Subcutaneous abdominal adipose tissue (tissue), 5 donors: ENCODE measurements around the gene MORN1.
"Not testable (repeated sequence)": the region's sequence is repeated elsewhere in the genome, so short reads cannot be mapped to it uniquely, and the experiment has no call there.

ENCODE experiments used
- H3K27ac ChIP-seq: one replicate; pipeline ENCODE4 v1.7.0; 2013; ENCODE audit warnings: low read depth, mild to moderate bottlenecking, inconsistent platforms, low read length, moderate library complexity
- H3K27me3 ChIP-seq, 5 donors: one replicate each; pipeline ENCODE4 v1.7.0; 2013; ENCODE audit warnings: low read length in 5 of 5, inconsistent platforms in 1 of 5; ENCODE audit not compliant: control insufficient read depth in 5 of 5, insufficient read depth in 4 of 5
- H3K36me3 ChIP-seq, 5 donors: one replicate each; pipeline ENCODE4 v1.7.0; 2013; ENCODE audit warnings: low read length in 5 of 5; ENCODE audit not compliant: control insufficient read depth in 5 of 5, insufficient read depth in 5 of 5
- H3K4me1 ChIP-seq, 5 donors: one replicate each; pipeline ENCODE4 v1.7.0; 2013; ENCODE audit warnings: low read length in 5 of 5, mild to moderate bottlenecking in 3 of 5, moderate library complexity in 1 of 5; ENCODE audit not compliant: control insufficient read depth in 5 of 5, insufficient read depth in 5 of 5
- H3K4me3 ChIP-seq, 5 donors: one replicate each; pipeline ENCODE4 v1.7.0; 2013; ENCODE audit warnings: low read length in 5 of 5, low read depth in 1 of 5
- H3K9ac ChIP-seq, 5 donors: one replicate each; pipeline ENCODE4 v1.7.0; 2013; ENCODE audit warnings: low read length in 5 of 5, mild to moderate bottlenecking in 4 of 5, moderate library complexity in 3 of 5
- H3K9me3 ChIP-seq, 5 donors: one replicate each; pipeline ENCODE4 v1.7.0; 2013; ENCODE audit warnings: low read length in 5 of 5; ENCODE audit not compliant: control insufficient read depth in 5 of 5
- donor health status: healthy.
- donor health status: healthy.
- donor health status: healthy.
- donor health status: healthy.
- donor health status: healthy.

MORN1 gene

GRCh38 chr1:2331200-2331544, 60.2 kb downstream of the MORN1 start:
- peaks cover 2 to 24% (median 19%) of the 10 kb centered on the region in 5 donors for H3K4me1 ChIP-seq
- H3K9me3 ChIP-seq, result no peaks in the 10 kb centered on the region
- no peak overlapping the region for H3K4me3 ChIP-seq
- H3K36me3 ChIP-seq, result no peaks in the 10 kb centered on the region
- peak overlapping the region in 1 of 5 donors; percentile 52 for H3K9ac ChIP-seq
- H3K27me3 ChIP-seq, result no peaks in the 10 kb centered on the region
- no peak overlapping the region for H3K27ac ChIP-seq

DNA sequence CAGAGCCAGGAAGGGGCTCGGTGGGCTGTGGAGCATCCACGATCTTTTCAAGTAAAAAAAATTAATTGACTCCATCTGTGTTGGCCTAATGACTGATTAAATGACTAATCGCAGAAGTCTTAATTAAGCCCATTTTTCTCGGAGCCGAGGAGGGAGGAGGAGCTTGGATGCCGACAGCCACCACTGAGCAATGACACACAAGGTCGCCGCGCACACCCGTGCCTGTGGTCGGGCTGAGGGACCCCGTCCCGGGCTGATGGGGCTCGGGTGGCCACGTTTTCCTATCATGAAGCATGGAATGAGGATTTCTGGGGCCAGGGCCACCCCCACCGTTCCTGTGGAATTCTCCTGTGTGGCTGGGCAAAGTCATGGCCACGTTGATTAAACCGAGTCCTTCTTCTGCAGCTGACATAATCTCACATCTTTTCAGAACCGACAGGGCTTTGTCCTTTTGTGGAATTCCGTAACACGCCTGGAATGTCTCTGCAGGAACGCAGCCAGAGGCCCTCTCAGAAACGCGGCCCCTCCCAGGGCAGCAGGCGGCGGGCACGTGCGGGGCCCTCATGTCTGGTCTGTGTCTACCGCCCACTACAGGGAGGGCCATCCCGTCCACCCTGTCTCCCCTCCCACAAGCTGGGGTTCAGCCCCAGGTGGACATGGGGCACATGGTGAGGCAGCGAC, 60.7 kb downstream of the MORN1 start:
- Histone ChIP-seq H3K9me3 (no peaks in the 10 kb centered on the region), H3K4me1 (peaks cover 2 to 24% (median 19%) of the 10 kb centered on the region in 5 donors), H3K27me3 (no peaks in the 10 kb centered on the region), H3K27ac (no peak overlapping the region), H3K4me3 (peak overlapping the region in 1 of 5 donors; percentile 27), H3K36me3 (no peaks in the 10 kb centered on the region), H3K9ac (peak overlapping the region in 1 of 5 donors; percentile 52)

- Histone ChIP-seq H3K27ac (no peak overlapping the region), H3K9ac (no peak overlapping the region), H3K4me1 (peaks cover 2 to 24% (median 19%) of the 10 kb centered on the region in 5 donors)
Measured at GRCh38 chr1:2330035-2330434, 61.3 kb downstream of the MORN1 start.

GRCh38 chr1:2328676-2329455, 62.5 kb downstream of the MORN1 start:
- Histone ChIP-seq H3K27ac (no peak overlapping the region), H3K4me1 (peaks cover 2 to 24% (median 19%) of the 10 kb centered on the region in 5 donors), H3K9ac (no peak overlapping the region), H3K27me3 (no peaks in the 10 kb centered on the region), H3K9me3 (no peaks in the 10 kb centered on the region), H3K4me3 (no peak overlapping the region), H3K36me3 (no peaks in the 10 kb centered on the region)

More at GRCh38 chr1:2330035-2330434, 61.3 kb downstream of the MORN1 start:
- no peak overlapping the region for H3K4me3 ChIP-seq
- no peaks in the 10 kb centered on the region for H3K36me3 ChIP-seq
- no peaks in the 10 kb centered on the region for H3K9me3 ChIP-seq
- H3K27me3 ChIP-seq, result no peaks in the 10 kb centered on the region

DNA sequence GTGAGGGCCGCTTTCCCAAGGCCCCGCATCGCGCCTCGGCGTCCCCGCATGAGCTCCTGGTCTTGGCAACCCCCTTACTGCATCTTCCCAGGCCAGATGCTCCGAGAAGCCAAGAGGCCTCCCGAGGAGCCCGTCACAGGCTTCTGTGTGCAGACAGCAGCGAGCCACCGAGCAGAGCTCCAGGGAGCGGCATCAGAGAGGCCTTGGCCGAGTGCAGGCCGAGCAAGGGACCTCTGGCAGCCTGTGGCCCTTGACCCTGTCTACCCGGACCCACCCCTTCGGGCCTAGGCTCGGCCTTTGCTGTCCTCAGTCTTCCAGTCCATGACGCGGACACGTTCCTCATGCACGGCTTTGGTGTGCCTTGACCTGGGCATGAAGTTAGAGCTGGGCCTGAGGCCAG, 63.5 kb downstream of the MORN1 start:
- Histone ChIP-seq H3K9ac (no peak overlapping the region), H3K4me1 (peaks cover 2 to 32% (median 27%) of the 10 kb centered on the region in 5 donors), H3K27ac (no peak overlapping the region), H3K27me3 (no peaks in the 10 kb centered on the region), H3K4me3 (no peak overlapping the region), H3K9me3 (no peaks in the 10 kb centered on the region), H3K36me3 (no peaks in the 10 kb centered on the region)

- not testable (repeated sequence) for H3K27me3 ChIP-seq, H3K36me3 ChIP-seq, H3K27ac ChIP-seq, H3K4me3 ChIP-seq, H3K9me3 ChIP-seq, H3K9ac ChIP-seq
- peaks cover 2 to 39% (median 34%) of the 10 kb centered on the region in 5 donors for H3K4me1 ChIP-seq
Measured at GRCh38 chr1:2327162-2327561, 64.2 kb downstream of the MORN1 start.

DNA sequence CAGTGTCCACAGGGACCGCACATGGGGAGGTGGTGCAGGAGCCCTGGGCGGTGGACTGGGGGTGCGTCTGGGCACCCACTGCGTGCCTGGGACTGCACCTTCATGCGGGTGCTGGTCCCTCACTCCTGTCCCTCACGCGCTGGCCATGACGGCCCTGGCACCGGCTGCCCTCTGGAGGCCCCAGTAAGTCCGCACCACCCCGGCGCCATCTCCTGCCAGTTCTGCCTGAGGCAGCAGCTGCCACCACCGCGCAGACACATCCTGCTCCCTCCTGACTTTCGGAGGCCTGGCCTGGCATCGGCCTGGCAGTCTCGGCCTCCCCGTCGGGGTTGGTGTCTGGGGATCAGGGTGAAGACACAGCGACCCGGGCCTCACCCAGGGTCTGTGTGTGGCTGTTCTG, 64.8 kb downstream of the MORN1 start:
- Histone ChIP-seq H3K4me1 (peaks cover 5 to 44% (median 39%) of the 10 kb centered on the region in 5 donors), H3K9ac (no peak overlapping the region), H3K4me3 (no peak overlapping the region), H3K36me3 (no peaks in the 10 kb centered on the region), H3K27ac (no peak overlapping the region), H3K27me3 (peaks cover 0 to 2% (median 0%) of the 10 kb centered on the region in 5 donors), H3K9me3 (no peaks in the 10 kb centered on the region)

DNA sequence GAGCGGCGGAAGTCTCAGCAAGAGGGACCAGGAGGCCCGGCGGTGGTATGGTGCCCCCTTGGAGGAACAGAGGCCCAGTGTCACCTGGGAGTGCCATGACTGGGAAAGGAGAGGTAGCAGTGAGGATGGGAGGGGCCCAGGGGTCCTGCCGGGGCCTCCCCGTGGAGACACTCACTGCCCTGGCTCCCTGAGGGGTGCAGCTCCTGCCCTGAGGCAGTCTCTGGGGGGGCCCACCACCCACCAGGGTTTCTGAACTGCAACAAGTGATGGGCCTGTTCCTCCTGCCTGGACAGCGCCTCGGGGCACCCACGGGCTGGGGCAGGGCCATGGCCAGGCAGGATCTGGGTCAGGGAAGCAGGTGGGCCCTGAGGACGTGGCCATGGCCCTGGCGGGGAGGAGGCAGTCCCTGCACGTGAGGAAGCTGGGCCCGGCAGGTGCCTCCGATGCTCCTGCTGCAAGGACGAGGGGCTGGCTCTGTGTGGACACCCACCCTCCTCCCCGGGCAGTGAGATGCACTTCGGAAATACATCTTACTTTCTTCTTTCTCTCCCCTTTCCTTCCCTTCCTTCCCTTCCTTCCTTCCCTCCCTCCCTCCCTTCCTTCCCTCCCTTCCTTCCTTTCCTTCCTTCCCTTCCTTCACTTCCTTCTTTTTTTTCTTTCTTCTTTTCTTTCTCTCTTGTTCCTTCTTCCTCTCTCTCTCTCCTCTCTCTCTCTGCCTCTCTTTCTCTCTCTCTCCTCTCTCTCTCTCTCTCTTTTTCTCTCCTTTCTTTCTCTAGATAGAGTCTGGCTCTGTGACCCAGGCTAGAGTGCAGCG, 66.6 kb downstream of the MORN1 start:
- Histone ChIP-seq H3K9me3 (no peaks in the 10 kb centered on the region), H3K9ac (no peak overlapping the region), H3K4me3 (no peak overlapping the region), H3K4me1 (peaks cover 3 to 43% (median 39%) of the 10 kb centered on the region in 5 donors), H3K36me3 (no peaks in the 10 kb centered on the region), H3K27ac (no peak overlapping the region), H3K27me3 (peaks cover 0 to 2% (median 0%) of the 10 kb centered on the region in 5 donors)

- Histone ChIP-seq H3K36me3 (no peaks in the 10 kb centered on the region), H3K4me3 (no peak overlapping the region), H3K27ac (no peak overlapping the region), H3K4me1 (peaks cover 3 to 53% (median 50%) of the 10 kb centered on the region in 5 donors), H3K9ac (no peak overlapping the region), H3K9me3 (no peaks in the 10 kb centered on the region), H3K27me3 (peaks cover 0 to 2% (median 0%) of the 10 kb centered on the region in 5 donors)
Measured at GRCh38 chr1:2323451-2323974, 67.8 kb downstream of the MORN1 start.
